Psoas muscle (tissue), 8 donors: Measurements from ENCODE around the gene SYT1. TPM values are rescaled to one million over a fixed set of nuclear protein-coding genes. Genes with fewer than 3 reads are reported as not detected.

Source experiments
- ATAC-seq, 4 donors: fragments of 200-7000 bp; cut with Tn5 transposase; one replicate each; pipeline ENCODE4 v1.9.1; 2020; ENCODE audit warnings: moderate library complexity in 3 of 4, mild to moderate bottlenecking in 2 of 4
- DNase-seq, 2 donors: peaks; one replicate each; pipeline ENCODE4 v3.0.0-alpha.2; 2020
- H3K27ac ChIP-seq: fragments of 200-600 bp; one replicate; pipeline ENCODE4 v1.8.0; 2022
- H3K27me3 ChIP-seq, 3 donors: fragments of 200-600 bp in 1 of 3; one replicate each; pipeline versions ENCODE4 v1.6.1 to v1.8.0; 2013 to 2022; ENCODE audit warnings: low read length in 2 of 3, mild to moderate bottlenecking in 2 of 3, moderate library complexity in 1 of 3; ENCODE audit not compliant: insufficient read depth in 3 of 3
- H3K36me3 ChIP-seq, 2 donors: fragments of 200-600 bp in 1 of 2; one replicate each; pipeline versions ENCODE4 v1.6.1 to v1.8.0; 2013 to 2022; ENCODE audit warnings: low read depth in 1 of 2, mild to moderate bottlenecking in 1 of 2, moderate library complexity in 1 of 2; ENCODE audit not compliant: insufficient read depth in 1 of 2
- H3K4me1 ChIP-seq: fragments of 200-600 bp; one replicate; pipeline ENCODE4 v1.8.0; 2022
- H3K4me3 ChIP-seq: fragments of 200-600 bp; one replicate; pipeline ENCODE4 v1.8.0; 2022; ENCODE audit warnings: mild to moderate bottlenecking
- H3K9me3 ChIP-seq: fragments of 200-600 bp; one replicate; pipeline ENCODE4 v1.8.0; 2022
- WGBS, 3 donors: extraction: QIAGEN DNeasy Blood & Tissue Kit; methylation state at CpG; one replicate each; pipeline versions ENCODE4 v1.1.6 to v1.1.7; 2013; 5-methylcytosine and 5-hydroxymethylcytosine counted together
- intact Hi-C, 2 donors: fragments of 100-400 bp; cut with DNase I; formaldehyde crosslinking; loops; one replicate each; pipeline versions ENCODE4 v1.11.0 to v1.14.2; 2022
- polyA plus RNA-seq, 3 donors: library from polyadenylated mRNA; stranded (reverse); fragments of 200-250 nt; gene quantifications; one replicate each; pipeline ENCODE4 v1.2.3, GENCODE V29; 2013
- total RNA-seq, 4 donors: library from RNA; stranded (reverse); fragmentation: NEBNext Ultra II Directional in 2 of 4; extraction: Animal tissue kit (Norgen Biotek cat#: 25700) in 2 of 4; gene quantifications; one replicate each; pipeline versions ENCODE4 v1.2.1 to v1.2.4, GENCODE V29; 2021 to 2023
- TF ChIP-seq, protein P1 (sequence below): fragments of 200-600 bp; IDR thresholded peaks from one replicate; pipeline ENCODE4 v1.8.0; 2022; ENCODE audit warnings: antibody characterized with exemption
- donor health status: healthy with polysubstance abuse.
- donor health status: DM: no; HTN: no; CAD: no; lungs with moderate emphysema.
- donor health status: Bipolar disorder and iron deficiency.
- donor health status: healthy.
- donor health status: DM: yes; HTN: yes; CAD: no.
- donor health status: DM: no; HTN: no; CAD: no.
- donor health status: DM: no; HTN: no; CAD: no.
- donor health status: DM: yes; HTN: yes; CAD: no.

Gene SYT1
- total and polyA plus RNA-seq, 7 donors, result 0.05 to 0.34 (median 0.14) TPM; not detected in 2

GRCh38 chr12:79407671-79408622 lies 543.4 kb downstream of the SYT1 start:
- Histone ChIP-seq H3K4me1 (no peaks in the 10 kb centered on the region), H3K27ac (no peak overlapping the region), H3K9me3 (no peaks in the 10 kb centered on the region), H3K4me3 (no peak overlapping the region), H3K27me3 (no peaks in the 10 kb centered on the region), H3K36me3 (no peaks in the 10 kb centered on the region)
- TF ChIP-seq, protein P1, sequence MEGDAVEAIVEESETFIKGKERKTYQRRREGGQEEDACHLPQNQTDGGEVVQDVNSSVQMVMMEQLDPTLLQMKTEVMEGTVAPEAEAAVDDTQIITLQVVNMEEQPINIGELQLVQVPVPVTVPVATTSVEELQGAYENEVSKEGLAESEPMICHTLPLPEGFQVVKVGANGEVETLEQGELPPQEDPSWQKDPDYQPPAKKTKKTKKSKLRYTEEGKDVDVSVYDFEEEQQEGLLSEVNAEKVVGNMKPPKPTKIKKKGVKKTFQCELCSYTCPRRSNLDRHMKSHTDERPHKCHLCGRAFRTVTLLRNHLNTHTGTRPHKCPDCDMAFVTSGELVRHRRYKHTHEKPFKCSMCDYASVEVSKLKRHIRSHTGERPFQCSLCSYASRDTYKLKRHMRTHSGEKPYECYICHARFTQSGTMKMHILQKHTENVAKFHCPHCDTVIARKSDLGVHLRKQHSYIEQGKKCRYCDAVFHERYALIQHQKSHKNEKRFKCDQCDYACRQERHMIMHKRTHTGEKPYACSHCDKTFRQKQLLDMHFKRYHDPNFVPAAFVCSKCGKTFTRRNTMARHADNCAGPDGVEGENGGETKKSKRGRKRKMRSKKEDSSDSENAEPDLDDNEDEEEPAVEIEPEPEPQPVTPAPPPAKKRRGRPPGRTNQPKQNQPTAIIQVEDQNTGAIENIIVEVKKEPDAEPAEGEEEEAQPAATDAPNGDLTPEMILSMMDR, result peak; percentile 28
- DNase-seq, result peak in 1 of 2 donors; percentile 12
- WGBS, 3 donors, result 61 to 65% (median 63%) methylated on average over 6 of the region's 6 CpGs
- no peak for ATAC-seq
- intact Hi-C loops, result no loop called here

- TF ChIP-seq, protein P1, result no peak
- Histone ChIP-seq H3K27ac (no peak overlapping the region), H3K4me1 (no peaks in the 10 kb centered on the region), H3K9me3 (no peaks in the 10 kb centered on the region), H3K36me3 (no peaks in the 10 kb centered on the region), H3K4me3 (no peak overlapping the region), H3K27me3 (no peaks in the 10 kb centered on the region)
- WGBS, 3 donors, result 52 to 57% (median 52%) methylated on average over 3 of the region's 3 CpGs
- DNase-seq (no peak), ATAC-seq (no peak)
- intact Hi-C loops, result no loop called here
Measured at GRCh38 chr12:79408689-79409088, 544.1 kb downstream of the SYT1 start.

GRCh38 chr12:79409562-79409961 lies 545.0 kb downstream of the SYT1 start:
- no peaks in the 10 kb centered on the region for H3K27me3 ChIP-seq
- no peaks in the 10 kb centered on the region for H3K9me3 ChIP-seq
- H3K4me1 ChIP-seq, result no peaks in the 10 kb centered on the region
- ATAC-seq, result no peak
- H3K36me3 ChIP-seq, result no peaks in the 10 kb centered on the region
- no peak overlapping the region for H3K4me3 ChIP-seq
- WGBS, 3 donors, result 18 to 25% (median 21%) methylated on average over 2 of the region's 2 CpGs
- intact Hi-C loops, result no loop called here
- no peak overlapping the region for H3K27ac ChIP-seq
- DNase-seq, result no peak
- TF ChIP-seq, protein P1, result no peak

DNA sequence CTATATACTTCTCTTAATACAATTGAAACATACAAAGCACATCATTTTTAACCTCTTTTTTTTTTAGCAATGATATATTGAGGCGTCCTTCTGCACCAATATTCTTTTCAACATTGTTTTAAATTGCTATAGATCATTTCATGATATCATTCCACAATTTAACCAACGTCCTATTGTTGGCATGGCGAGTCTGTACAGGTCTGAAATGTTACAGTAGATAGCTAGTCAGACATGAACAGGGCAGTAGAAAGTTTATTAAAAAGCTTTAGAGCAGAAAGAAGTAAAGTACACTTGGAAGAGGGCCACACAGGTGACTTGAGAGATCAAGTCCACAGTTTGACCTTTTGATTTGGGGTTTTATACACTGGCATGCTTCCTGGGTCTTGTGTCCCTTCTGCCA lies 547.2 kb downstream of the SYT1 start:
- WGBS, 3 donors, result 85 to 93% (median 86%) methylated on average over 3 of the region's 3 CpGs
- Histone ChIP-seq H3K4me1 (no peaks in the 10 kb centered on the region), H3K36me3 (no peaks in the 10 kb centered on the region), H3K9me3 (no peaks in the 10 kb centered on the region), H3K27me3 (no peaks in the 10 kb centered on the region), H3K27ac (no peak overlapping the region), H3K4me3 (no peak overlapping the region)
- ATAC-seq (no peak), DNase-seq (no peak)
- intact Hi-C loops, result no loop called here
- TF ChIP-seq, protein P1, result no peak
